Measurements from ENCODE around the gene ARHGAP24. TPM values are rescaled to one million over a fixed set of nuclear protein-coding genes. Genes with fewer than 3 reads are reported as not detected.
"Not testable (repeated sequence)": the region's sequence is repeated elsewhere in the genome, so short reads cannot be mapped to it uniquely, and the experiment has no call there.

Gene ARHGAP24
- total and polyA plus RNA-seq, 3 donors from 2014 or later: 5.7 to 9.9 (median 9.4) TPM

GRCh38 chr4:86019362-86019761, 544.4 kb downstream of the ARHGAP24 start:
- Histone ChIP-seq H3K36me3 (ENCODE audit: low read depth, missing control alignments) (no peaks in the 10 kb centered on the region), H3K4me3 (no peak overlapping the region), H3K9me3 (no peaks in the 10 kb centered on the region), H3K27me3 (no peaks in the 10 kb centered on the region), H3K27ac (no peak overlapping the region), H3K4me1 (no peaks in the 10 kb centered on the region)
- no peak for DNase-seq
- intact Hi-C loops (cut with DNase I; ENCODE audit: low total_unique reads): no loop called here
- TF ChIP-seq, protein P1, sequence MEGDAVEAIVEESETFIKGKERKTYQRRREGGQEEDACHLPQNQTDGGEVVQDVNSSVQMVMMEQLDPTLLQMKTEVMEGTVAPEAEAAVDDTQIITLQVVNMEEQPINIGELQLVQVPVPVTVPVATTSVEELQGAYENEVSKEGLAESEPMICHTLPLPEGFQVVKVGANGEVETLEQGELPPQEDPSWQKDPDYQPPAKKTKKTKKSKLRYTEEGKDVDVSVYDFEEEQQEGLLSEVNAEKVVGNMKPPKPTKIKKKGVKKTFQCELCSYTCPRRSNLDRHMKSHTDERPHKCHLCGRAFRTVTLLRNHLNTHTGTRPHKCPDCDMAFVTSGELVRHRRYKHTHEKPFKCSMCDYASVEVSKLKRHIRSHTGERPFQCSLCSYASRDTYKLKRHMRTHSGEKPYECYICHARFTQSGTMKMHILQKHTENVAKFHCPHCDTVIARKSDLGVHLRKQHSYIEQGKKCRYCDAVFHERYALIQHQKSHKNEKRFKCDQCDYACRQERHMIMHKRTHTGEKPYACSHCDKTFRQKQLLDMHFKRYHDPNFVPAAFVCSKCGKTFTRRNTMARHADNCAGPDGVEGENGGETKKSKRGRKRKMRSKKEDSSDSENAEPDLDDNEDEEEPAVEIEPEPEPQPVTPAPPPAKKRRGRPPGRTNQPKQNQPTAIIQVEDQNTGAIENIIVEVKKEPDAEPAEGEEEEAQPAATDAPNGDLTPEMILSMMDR (IDR thresholded peaks at IDR 0.05): no peak
- no peak for TF ChIP-seq POLR2A (IDR thresholded peaks at IDR 0.05)
- WGBS, 2 donors: 82 to 94% methylated on average over 1 of the region's 1 CpG

- no peaks in the 10 kb centered on the region for H3K27me3 ChIP-seq
- no peaks in the 10 kb centered on the region for H3K4me1 ChIP-seq
- TF ChIP-seq POLR2A (IDR thresholded peaks at IDR 0.05): no peak
- TF ChIP-seq, protein P1 (IDR thresholded peaks at IDR 0.05): no peak
- no peak overlapping the region for H3K4me3 ChIP-seq
- no peaks in the 10 kb centered on the region for H3K36me3 ChIP-seq (ENCODE audit: low read depth, missing control alignments)
- H3K9me3 ChIP-seq: no peaks in the 10 kb centered on the region
- intact Hi-C loops (cut with DNase I; ENCODE audit: low total_unique reads): no loop called here
- H3K27ac ChIP-seq: no peak overlapping the region
- DNase-seq: no peak
These were observed 545.0 kb downstream of the ARHGAP24 start for GRCh38 chr4:86019906-86020305.

DNA sequence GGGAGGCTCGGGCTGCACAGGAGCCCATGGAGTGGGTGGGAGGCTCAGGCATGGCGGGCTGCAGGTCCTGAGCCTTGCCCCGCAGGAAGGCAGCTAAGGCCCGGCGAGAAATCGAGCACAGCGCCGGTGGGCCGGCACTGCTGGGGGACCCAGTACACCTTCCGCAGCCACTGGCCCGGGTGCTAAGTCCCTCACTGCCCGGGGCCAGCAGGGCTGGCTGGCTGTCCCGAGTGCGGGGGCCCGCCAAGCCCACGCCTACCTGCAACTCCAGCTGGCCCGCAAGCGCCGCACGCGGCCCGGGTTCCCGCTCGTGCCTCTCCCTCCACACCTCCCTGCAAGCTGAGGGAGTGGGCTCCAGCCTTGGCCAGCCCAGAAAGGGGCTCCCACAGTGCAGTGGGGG, 546.7 kb downstream of the ARHGAP24 start:
- intact Hi-C loops (cut with DNase I; ENCODE audit: low total_unique reads); H3K9me3 ChIP-seq; H3K27me3 ChIP-seq; H3K27ac ChIP-seq; H3K36me3 ChIP-seq (ENCODE audit: low read depth, missing control alignments); H3K4me1 ChIP-seq; DNase-seq: not testable (repeated sequence)
- peak overlapping the region in 1 of 2 donors; percentile 32 for H3K4me3 ChIP-seq
- 75% methylated on average over 11 of the region's 24 CpGs; no CpG with 5 or more reads in 1 of the 2 donors for WGBS, 2 donors

DNA sequence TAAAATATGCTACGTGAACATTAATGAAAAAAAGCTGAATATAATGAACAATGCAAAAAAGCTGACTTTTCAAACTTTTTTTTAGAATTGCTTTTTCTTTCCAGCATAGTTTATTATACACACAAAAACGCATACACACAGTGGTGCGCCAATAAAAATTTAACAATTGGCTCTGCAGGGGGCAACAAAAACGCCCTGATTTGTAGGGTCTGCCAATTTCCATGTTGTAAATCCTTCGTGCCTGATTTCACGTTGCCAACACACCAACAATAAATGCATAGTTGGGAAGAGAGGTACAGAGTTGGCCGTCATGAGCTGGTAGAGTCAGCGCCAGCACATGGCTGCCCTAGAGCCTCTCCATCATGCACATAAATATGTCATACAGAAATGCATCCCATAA, 551.8 kb downstream of the ARHGAP24 start:
- Histone ChIP-seq H3K4me1 (no peaks in the 10 kb centered on the region), H3K36me3 (ENCODE audit: low read depth, missing control alignments) (no peaks in the 10 kb centered on the region), H3K27me3 (no peaks in the 10 kb centered on the region), H3K27ac (no peak overlapping the region), H3K9me3 (no peaks in the 10 kb centered on the region), H3K4me3 (no peak overlapping the region)
- TF ChIP-seq POLR2A (IDR thresholded peaks at IDR 0.05): no peak
- intact Hi-C loops (cut with DNase I; ENCODE audit: low total_unique reads): no loop called here
- WGBS, 2 donors: 89 to 91% methylated on average over 8 of the region's 8 CpGs
- DNase-seq: no peak

- Histone ChIP-seq H3K4me3 (no peak overlapping the region), H3K9me3 (no peaks in the 10 kb centered on the region), H3K36me3 (ENCODE audit: low read depth, missing control alignments) (no peaks in the 10 kb centered on the region), H3K27ac (peak overlapping the region in 1 of 2 donors; percentile 86), H3K27me3 (no peaks in the 10 kb centered on the region), H3K4me1 (no peaks in the 10 kb centered on the region)
- no peak for TF ChIP-seq POLR2A (IDR thresholded peaks at IDR 0.05)
- TF ChIP-seq, protein P1 (IDR thresholded peaks at IDR 0.05): no peak
- intact Hi-C loops (cut with DNase I; ENCODE audit: low total_unique reads): no loop called here
- no peak for DNase-seq
- 89 to 93% methylated on average over 3 of the region's 3 CpGs for WGBS, 2 donors
These were observed 557.0 kb downstream of the ARHGAP24 start for GRCh38 chr4:86031927-86032326.

DNA sequence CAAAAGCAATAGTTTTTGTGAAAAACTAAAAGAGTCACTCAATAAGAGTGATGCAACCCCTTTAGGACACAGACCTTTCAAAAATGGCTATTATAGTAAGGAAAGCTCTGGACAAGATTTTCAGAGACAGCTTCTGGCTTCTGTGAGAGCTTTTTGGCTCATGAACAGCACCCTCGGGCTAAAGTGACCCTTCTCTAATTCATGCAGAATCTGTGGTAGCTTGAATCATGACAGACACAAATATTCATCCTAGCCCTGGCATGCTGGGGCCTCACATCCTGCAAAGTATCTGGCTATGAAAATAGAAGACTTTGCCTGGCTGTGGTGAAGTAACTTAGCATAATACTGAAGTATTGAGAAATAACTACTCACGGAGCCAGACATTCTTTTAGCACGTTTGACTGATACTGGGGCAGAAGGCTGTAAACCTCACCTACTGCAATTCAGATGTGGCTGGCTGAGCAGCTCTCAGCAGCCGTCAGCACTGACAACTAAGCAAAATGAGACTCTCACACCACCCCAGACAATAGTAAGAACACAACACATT, 557.6 kb downstream of the ARHGAP24 start:
- intact Hi-C loops (cut with DNase I; ENCODE audit: low total_unique reads): no loop called here
- no peak for DNase-seq
- Histone ChIP-seq H3K4me3 (no peak overlapping the region), H3K9me3 (no peaks in the 10 kb centered on the region), H3K36me3 (ENCODE audit: low read depth, missing control alignments) (no peaks in the 10 kb centered on the region), H3K27me3 (no peaks in the 10 kb centered on the region), H3K4me1 (no peaks in the 10 kb centered on the region), H3K27ac (peak overlapping the region; percentile 56 to 86)
- TF ChIP-seq, protein P1 (IDR thresholded peaks at IDR 0.05): no peak
- TF ChIP-seq POLR2A (IDR thresholded peaks at IDR 0.05): no peak
- WGBS, 2 donors: 31 to 39% methylated on average over 4 of the region's 4 CpGs
